Stimulated activated CD4-positive, alpha-beta T cell treated with anti-CD3 and anti-CD28 coated beads, TNF-alpha, amount 100 ng/mL, for 24 hours (primary cell): ENCODE measurements around the gene DTD2.
"Not testable (repeated sequence)": the region's sequence is repeated elsewhere in the genome, so short reads cannot be mapped to it uniquely, and the experiment has no call there.

ENCODE experiments used
- DNase-seq, 3 experiments: peaks; one replicate each; pipeline ENCODE4 v3.0.0-alpha.2; 2020; ENCODE audit warnings: low read depth in 3 of 3

DTD2 gene

DNA sequence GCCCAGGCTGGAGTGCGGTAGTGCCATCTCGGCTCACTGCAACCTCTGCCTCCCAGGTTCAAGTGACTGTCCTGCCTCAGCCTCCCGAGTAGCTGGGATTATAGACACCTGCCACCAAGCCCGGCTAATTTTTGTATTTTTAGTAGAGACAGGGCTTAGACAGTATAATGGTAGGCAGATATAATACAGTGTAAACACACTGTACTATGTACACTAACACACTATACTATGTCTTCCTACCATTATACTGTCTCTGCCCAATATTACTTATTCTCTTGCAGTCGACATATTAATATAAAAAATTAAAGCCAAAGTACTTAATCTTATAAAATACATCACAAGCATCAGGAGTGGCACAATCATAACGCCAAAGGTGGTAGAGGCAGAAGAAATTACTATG lies 15.0 kb downstream of the DTD2 start:
- no peak for DNase-seq

DNA sequence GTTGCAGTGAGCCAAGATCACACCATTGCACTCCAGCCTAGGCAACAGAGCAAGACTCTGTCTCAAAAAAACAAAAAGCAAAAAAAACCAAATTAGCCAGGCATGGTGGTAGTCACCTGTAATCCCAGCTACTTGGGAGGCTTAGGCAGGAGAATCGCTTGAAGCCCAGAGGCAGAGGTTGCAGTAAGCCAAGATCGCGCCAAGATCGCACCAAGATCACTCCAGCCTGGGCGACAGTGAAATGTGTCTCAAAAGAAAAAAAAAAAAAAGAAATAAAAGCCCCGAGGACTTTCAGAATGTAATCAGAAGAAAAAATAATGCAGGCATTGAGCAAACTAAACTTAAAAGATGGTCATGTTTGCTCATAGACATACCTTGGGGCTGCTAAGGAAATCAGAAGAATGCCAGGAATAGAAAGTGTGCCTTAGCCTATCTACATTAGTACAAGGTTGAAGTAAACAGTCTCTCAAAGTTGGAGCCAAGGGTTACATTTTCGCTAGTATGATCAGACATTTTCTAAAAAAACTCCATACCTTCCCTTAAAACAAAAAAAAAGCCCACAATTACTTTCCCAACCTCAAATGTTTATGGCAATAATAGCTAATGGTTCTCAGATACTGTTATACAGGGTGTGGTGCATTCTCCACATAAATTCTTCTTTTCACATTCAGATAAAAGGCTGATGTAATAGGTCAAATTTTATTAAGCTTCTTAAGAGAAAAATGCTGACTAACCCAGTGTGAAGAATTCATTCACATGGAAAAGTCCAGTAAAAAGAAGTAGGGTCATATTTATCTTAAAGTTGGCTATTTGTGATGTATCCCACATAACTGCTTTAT lies 15.8 kb downstream of the DTD2 start:
- no peak for DNase-seq

DNA sequence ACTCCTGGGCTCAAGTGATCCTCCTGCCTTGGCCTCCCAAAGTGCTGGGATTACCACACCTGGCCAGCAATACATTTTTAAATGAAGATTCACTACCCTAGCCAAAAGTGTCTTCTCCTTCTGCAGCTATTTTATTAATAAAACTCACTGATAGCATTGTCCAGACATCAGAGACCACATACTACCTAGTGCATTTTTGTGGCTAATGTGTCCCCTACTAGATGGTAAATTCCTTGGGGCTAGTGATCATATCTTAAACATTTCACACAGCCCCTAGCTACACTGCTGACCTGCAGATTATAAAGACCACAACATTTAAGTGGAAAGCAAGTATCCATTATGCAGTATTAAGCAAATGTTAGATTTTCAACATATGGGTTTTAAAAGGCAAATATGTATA lies 17.0 kb downstream of the DTD2 start:
- DNase-seq = no peak

DNA sequence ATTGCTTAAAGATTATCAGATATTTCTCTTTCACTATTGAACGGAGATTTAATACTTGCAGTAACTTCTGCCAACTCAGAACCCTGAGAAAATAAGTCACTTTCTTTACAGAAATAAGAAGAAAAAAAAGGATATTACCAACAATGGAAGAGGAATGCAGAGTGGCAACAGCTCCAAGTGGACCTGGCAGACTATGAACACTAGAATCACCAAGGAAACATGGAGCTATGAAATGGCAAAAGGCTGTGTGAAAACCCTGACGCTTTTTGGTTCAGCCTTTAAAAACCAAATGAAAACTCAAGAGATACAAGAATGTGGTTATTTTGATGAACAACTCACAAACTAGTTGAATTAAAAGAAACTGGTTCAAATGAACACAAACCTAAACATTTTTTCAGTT lies 17.7 kb downstream of the DTD2 start:
- no peak for DNase-seq

DNA sequence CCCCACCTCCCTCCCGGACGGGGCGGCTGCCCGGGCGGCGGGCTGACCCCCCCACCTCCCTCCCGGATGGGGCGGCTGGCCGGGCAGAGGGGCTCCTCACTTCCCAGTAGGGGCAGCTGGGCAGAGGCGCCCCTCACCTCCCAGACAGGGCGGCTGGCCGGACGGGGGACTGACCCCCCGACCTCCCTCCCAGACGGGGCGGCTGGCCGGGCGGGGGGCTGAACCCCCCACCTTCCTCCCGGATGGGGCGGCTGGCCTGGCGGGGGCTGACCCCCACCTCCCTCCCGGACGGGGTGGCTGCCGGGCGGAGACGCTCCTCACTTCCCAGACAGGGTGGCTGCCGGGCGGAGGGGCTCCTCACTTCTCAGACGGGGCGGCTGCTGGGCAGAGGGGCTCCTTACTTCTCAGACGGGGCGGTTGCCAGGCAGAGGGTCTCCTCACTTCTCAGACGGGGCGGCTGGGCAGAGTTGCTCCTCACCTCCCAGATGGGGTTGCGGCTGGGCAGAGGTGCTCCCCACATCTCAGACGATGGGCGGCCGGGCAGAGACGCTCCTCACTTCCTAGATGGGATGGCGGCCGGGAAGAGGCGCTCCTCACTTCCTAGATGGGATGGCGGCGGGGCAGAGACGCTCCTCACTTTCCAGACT lies 20.1 kb downstream of the DTD2 start:
- DNase-seq = not testable (repeated sequence)

DNA sequence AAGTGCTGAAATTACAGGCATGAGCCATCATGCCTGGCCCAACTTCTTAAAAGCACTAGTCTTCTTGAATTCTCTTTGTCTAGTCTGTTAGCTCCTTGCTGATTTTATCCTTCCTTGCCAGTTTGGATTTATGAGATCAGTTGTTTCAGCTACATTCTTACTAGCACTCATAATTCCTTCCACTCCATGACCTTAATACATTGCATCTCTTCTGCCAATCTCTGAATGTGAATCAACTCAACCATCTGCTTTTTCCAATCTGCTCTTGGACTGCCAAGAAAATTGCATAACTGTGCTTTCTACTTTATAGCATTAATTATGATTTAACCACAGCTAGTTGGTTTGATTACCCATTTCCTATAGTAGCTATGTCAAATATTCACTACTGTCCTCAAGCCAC lies 22.0 kb downstream of the DTD2 start:
- DNase-seq = no peak

DNA sequence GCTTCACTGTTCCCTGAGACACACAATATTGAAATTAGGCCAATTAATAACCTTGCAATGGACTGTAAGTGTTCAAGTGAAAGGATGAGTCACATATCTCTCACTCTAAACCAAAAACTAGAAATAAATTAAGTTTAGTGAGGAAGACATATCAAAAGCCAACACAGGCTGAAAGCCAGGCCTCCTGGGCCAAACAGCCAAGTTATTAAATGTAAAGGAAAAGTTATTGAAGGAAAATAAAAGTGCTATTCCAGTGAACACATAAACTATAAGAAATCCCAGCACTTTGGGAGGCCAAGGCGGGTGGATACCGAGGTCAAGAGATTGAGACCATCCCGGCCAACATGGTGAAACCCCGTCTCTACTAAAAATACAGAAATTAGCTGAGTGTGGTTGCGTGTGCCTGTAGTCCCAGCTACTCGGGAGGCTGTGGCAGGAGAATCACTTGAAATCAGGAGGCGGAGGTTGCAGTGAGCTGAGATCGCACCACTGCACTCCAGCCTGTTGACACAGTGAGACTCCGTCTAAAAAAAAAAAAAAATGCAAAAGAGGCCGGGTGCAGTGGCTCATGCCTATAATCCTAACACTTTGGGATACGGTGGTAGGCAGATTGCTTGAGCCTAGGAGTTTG lies 26.6 kb downstream of the DTD2 start:
- no peak for DNase-seq

DNA sequence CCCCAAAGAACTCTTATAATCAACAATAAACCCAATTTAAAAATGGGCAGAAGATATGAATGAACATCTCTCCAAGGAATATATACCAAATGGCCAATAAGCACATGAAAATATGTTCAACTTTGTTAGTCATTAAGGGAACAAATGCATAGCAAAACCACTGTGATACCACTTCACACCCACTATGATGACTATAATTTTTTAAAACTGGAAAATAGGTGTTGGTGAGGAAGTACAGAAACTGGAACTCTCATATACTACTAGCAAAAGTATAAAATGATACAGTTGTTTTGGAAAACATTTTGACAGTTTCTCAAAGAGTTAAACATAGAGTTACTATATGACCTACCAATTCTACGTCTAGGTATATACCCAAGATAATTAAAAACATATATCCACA lies 27.5 kb downstream of the DTD2 start:
- DNase-seq = no peak

DNA sequence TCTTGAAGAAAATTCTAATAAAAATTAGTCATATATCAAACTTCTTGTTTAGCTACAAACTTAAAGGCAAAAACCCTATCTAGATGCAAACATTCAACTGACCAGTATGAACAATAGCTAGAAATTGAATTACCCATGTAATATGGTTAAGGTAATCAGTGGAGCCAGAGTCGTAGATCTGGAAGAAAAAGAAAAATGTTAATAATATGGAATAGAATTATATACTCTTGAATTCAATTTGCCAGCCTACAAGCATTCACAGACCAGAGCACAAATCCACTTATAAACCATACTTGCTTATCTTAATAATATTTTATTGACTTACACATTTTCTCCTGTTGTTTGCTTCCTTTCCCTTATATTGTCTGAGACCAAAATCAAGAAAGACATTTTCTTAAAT lies 29.3 kb downstream of the DTD2 start:
- DNase-seq = no peak

DNA sequence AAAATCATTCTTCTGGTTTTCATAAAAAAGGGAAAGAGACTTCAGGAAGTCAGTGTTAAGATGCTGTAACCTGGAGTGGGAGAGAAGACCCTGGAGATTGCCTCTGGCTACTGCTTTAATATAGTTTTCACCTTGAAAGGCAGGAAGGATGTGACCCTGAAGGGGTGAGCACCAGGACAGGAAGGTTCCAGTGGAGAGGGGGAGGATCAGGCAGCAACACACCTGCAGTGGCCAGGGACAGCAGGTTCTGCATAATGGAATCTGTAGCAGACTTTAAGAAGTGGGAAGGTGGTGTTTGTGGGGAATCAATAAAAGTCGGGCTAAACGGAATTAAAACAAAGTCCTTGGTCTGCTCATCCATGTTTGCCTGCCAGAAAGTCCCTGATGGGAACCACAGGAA lies 30.6 kb downstream of the DTD2 start:
- no peak for DNase-seq

DNA sequence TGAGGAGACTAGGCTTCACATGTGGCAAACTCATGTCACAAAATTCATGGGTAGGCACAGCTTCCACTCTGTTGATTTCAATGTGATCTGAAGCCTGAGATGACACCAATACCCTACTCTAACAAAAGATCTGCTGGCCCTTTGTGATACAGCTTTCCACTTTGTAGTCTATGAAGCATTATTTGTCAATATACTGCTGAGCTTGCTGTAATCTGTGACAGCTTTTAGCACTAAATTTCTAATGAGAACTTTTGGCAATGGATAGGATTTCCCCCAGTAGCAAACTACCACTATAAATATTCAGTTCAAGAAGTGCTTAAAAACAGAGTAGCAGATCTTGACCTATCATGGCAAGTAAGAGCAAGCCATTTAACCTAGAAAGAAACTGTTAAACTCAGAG lies 31.4 kb downstream of the DTD2 start:
- no peak for DNase-seq

DNA sequence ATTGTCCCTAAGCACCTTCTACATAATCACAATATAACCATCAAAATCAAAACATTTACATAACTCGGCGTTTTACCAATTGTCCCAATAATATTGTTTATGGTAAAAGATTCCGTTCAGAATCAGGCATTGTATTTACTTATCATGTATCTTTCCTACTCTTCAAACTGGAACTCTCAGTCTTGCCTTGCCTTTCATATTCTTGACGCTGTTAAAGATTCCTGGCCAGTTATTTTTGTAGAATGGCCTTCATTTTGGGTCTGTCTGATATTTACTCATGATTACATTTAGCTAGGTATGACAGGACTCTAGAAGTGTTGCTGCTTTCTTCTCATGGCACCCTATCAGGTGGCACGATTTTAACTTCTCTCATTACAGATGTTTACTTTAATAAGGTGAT lies 36.1 kb downstream of the DTD2 start:
- DNase-seq = no peak

DNA sequence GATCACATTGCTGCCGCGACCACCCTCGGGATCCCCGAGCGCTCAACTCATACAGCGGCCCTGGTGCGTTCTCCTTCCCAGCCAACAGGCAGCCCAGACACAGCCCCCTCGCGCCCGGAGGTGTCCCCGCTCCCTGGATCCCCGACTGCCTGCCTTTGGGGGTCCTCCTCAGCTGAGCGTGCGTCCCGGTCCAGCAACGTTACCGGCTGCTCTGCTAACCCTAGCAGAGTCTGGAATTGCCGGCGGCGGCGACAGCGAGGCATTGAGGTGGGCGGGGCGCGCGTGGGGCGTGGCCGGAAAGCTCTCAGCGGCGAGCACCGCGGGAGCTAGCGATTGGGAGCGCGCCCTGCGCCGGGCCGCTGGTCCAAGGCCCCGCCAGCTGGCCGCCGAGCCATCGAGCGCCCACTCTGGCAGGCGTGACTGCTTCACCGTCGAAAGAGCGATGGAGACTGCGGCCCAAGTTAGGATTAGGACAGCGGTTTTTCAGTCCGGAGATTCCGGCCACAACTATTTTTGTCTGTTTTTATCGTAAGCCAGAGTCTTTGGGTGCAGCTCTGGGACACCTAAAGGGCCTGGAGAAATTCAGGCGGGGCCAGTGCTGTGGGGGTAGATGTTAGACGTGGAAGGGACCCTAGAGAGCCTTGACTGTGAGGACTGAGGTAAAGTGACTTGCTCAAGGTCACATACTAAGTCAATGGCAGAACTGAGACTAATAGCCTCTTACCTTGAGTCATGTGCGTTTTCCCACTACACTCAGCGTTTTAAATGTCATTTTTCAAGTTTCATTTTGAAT lies 36.8 kb downstream of the DTD2 start, which contains the start of gene HEATR5A:
HEATR5A (minus strand) TSS at position 232 of the 793 bp plus-strand sequence. CDS start 17,575 bp downstream, outside the sequence.
- DNase-seq = peak; percentile 83 to 90 (median 86)

DNA sequence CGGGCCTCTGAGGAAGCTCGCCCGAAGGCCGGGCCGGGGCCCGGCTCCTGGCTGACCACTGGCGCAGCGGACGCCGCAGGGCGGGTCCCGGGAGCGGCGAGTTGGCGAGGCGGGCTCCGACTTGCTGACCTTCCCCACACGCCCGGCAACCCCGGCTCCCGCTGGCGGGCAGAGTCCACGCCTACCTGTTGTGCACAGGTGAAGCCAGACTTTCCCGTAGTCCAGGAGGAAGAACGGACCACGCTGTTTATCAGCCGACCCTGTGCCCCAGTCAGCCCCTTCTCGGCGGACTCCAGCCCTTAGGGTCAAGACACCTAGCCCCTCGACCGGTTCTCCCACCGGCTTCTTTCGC lies 37.4 kb downstream of the DTD2 start:
- peak in 1 of 3 experiments; percentile 1 for DNase-seq

DNA sequence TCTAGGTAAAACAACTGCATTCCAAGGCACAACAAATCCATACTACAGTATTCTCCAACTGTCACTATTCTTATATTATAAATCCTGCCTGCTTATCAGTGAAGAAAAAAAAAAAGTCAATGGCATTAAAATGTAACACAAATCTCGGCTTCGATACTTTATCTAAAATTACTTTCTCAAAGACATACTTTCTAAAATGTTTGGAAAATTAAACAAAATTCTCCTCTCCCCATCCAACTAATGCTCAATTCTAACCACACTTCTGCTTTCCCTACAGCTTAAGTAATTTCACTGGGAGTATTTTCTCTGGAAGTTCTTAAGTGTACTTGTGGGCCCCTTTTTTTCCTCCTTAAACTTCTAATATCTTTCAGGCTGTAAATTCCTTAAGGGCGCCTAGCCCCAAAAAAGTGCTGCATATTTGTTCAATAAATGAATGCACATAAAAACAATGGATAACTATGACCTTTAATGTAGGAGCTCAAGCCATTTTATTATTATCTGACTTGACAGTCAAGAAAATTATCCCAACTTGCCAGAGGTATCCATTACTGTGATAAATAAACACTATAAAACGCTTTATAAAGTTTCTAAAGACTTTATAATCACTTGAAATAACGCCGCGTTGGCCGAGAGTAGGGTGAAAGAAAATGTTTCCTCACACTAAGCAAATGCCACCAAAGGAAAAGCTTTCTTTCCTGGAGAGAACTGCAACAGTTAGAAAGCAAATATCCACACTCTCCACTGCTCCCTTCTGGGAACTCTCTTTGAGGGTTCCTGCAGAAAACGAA lies 37.9 kb downstream of the DTD2 start:
- DNase-seq = no peak

DNA sequence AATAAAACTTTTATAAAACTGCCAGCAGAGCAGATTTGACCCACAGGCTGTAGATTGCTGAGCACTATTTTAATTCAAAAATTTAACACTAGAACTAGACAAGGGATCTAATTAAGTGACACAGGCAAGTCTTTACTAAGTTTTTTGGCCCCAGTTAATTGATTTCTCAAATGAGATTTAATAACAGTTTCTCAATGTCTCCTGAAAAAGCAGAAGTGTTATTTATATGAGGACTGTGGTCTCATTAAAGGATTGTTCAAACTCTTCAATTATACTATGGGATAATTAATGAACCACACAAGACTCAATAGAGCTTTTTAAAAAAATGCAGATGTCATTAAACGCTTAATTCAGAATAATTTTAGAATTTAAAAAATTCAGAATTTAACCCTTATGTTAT lies 38.9 kb downstream of the DTD2 start:
- DNase-seq = no peak

DNA sequence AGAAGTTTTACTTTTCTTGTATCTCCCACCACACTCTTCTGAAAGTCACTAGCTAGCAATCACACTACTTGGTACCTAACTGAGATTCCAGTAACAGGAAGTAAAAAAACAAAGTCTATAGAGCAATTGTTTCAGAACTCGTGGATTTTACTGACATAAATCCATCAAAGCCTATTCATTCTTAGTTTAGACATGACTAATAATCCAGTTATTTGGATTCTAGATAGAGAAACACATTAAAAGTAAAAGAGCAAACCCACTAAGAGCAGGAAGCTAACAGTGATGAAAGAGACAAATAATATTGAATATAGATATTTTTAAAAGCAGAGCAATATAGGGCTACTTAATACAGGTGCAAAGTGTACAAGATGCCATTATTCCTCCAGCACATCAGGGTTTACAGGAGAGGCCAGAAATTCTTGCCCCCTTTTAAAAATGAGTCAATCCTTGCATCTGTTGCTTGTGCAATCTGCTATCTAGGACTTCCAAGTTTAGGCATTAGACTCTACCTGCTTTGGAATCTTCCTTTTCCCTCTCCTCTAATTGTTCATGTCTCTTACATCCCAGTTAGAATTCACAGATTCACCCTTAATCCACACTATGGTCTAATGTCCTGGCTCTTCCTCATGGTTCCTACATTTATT lies 43.0 kb downstream of the DTD2 start:
- DNase-seq = no peak

DNA sequence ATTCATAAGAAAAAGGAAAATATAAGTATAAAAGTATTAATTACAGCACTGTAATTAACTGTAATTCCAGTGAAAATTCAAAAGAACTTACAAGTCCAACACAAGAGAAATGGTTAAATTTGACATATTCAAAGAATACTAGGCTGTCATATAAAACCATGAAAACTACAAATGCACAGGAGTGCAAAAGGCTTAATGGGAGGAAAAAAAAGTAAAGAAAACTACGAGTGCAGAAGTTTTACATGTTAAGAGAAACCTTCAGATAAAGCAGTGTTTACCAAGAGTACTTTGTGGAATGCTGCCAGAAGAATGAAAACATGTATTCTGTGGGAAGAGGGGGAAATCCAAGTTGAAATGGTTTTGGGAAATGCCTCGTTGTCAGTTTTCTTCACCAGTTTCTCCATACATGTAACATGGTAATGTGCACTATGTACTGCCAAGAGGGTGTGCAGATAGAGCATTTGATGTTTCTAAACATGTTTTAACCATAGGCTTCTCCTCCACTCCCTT lies 46.0 kb downstream of the DTD2 start:
- no peak for DNase-seq

DNA sequence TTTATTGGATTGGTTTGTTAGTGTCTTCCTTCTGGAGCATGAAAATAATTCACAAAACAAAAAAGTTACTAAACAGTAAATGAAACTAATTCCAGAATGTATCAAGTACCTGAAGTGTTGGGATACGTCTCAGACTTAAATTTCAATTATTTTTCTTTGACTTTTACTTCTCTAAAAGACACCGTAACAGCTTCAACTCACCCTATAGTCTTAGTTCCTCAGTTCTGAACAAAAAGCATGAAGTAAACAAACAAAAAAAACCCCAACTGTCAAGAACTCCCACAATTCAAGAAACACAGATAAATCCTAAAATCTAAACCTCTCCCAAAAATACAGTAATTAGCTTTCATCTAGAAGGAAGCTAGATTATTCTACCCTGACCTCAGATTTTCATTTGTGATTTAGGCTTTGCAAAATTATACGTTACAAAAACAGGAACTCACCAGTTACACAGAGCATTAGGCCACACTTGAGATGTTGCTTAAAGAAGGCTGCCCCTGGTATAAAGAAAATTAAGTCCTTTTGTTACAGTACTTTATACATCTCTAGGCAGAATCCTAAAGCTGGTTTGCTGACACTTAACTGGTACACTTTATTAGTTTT lies 47.2 kb downstream of the DTD2 start:
- no peak for DNase-seq

DNA sequence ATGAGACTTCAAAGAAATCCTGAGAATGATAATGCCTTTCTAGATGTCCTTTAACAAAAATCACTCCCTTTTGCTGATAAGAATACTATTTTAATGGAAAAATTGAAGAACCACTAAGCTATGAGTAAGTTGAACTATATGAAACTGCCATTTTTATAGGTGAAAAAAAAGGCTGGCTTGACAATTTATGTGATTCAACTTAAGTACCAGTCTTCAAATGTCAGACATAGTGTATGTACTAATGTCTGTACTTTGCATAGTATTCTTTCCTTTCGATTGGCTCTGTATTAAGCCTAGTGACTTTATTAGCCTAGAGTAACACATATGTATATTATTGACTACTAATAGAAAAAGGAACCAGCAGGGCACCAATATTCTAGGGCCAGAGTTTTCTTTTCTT lies 48.9 kb downstream of the DTD2 start:
- DNase-seq = no peak
